Measurements from ENCODE around the gene M6PR.
"Not testable (repeated sequence)": the region's sequence is repeated elsewhere in the genome, so short reads cannot be mapped to it uniquely, and the experiment has no call there.

M6PR gene

DNA sequence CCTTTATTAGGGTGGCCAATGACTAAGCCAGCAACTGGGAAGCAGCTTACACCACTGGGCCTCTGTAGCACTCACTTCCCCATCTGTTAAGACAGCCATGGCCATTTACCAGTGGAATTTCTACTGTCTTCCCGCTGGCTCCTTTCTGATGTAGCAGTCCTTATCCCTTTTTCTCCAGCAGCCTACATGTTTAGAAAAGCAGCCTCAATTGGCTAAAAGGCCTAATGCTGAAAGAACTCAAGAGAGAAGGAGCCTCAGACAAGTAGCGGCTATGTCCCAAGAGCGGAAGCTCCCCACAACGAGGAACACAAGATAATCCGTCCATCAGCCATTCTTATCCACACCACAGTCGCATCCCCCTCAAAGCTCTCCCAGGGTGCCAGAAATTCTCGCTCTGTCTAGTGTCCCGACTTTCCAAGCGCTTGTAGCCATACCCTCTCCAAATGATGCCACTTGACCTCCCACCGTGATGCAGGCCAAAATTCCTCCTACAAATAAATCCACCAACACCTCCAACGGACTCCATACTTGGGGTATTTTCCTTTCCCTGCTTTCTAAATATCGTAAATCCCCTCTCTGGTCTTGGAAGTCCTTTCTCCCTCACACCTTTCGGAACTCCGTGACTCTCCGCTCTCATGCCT lies 624 bp downstream of the M6PR start:
- Histone ChIP-seq H3K9me3 (replicated peaks; ENCODE audit: low read length) (no peaks in the 10 kb centered on the region), H3K4me3 (ENCODE audit: low read length) (peak overlapping the region; percentile 77), H3K4me1 (ENCODE audit: control insufficient read depth, insufficient read depth, low read length) (peaks cover 4% of the 10 kb centered on the region), H3K4me2 (ENCODE audit: low read length) (peak overlapping the region; percentile 81), H3K27me3 (ENCODE audit: control insufficient read depth, insufficient read depth, low read length) (no peaks in the 10 kb centered on the region), H3K9ac (ENCODE audit: low read depth, low read length) (peak overlapping the region; percentile 88), H3K36me3 (ENCODE audit: insufficient read depth, low read length) (peaks cover 20% of the 10 kb centered on the region)

DNA sequence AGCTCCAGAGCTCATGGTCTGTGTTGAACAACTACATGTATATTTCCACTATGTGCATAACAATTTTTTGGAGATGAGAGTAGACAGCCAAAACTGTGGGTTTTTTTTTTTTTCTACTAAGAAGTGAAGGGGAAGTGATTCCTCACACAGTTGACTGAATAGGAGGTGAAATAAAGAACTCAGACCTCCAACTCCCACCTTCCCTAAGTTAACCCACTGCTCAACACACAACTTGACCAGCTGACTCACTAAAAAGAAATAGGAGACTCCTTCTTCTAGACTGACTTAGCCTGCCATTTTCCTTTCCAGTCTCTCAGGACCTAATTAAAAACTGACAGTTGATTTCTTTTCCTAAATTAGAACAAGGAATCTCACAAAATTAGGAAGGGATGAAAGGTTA lies 1.7 kb downstream of the M6PR start:
- peak overlapping the region; percentile 88 for H3K9ac ChIP-seq (ENCODE audit: low read depth, low read length)
- no peaks in the 10 kb centered on the region for H3K9me3 ChIP-seq (replicated peaks; ENCODE audit: low read length)
- no peaks in the 10 kb centered on the region for H3K27me3 ChIP-seq (ENCODE audit: control insufficient read depth, insufficient read depth, low read length)
- H3K36me3 ChIP-seq (ENCODE audit: insufficient read depth, low read length) = peaks cover 29% of the 10 kb centered on the region
- peak overlapping the region; percentile 81 for H3K4me2 ChIP-seq (ENCODE audit: low read length)
- H3K4me1 ChIP-seq (ENCODE audit: control insufficient read depth, insufficient read depth, low read length) = peaks cover 4% of the 10 kb centered on the region
- H3K4me3 ChIP-seq (ENCODE audit: low read length) = peak overlapping the region; percentile 77

DNA sequence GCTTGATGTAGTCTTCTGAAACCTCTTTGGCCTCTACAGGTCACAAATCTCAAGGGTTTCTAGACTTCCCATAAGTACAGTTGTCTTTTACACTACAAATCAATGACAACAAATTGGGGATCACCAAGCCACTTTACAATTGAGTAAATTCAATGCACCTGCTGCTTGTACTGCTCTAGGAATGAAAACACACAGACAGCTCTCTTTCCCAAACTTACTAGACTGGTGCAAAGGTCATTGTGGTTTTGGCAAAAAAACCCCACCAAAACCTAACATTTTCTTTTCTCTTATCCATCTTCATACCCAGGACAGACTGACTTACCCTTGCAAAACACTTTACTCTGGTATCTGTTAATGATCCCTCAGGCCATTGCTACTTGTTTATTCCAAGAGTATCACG lies 2.7 kb downstream of the M6PR start:
- Histone ChIP-seq H3K9ac (ENCODE audit: low read depth, low read length) (no peak overlapping the region), H3K9me3 (replicated peaks; ENCODE audit: low read length) (no peaks in the 10 kb centered on the region), H3K4me1 (ENCODE audit: control insufficient read depth, insufficient read depth, low read length) (peaks cover 4% of the 10 kb centered on the region), H3K4me2 (ENCODE audit: low read length) (peak overlapping the region; percentile 81), H3K36me3 (ENCODE audit: insufficient read depth, low read length) (peaks cover 39% of the 10 kb centered on the region), H3K27me3 (ENCODE audit: control insufficient read depth, insufficient read depth, low read length) (no peaks in the 10 kb centered on the region), H3K4me3 (ENCODE audit: low read length) (no peak overlapping the region)

DNA sequence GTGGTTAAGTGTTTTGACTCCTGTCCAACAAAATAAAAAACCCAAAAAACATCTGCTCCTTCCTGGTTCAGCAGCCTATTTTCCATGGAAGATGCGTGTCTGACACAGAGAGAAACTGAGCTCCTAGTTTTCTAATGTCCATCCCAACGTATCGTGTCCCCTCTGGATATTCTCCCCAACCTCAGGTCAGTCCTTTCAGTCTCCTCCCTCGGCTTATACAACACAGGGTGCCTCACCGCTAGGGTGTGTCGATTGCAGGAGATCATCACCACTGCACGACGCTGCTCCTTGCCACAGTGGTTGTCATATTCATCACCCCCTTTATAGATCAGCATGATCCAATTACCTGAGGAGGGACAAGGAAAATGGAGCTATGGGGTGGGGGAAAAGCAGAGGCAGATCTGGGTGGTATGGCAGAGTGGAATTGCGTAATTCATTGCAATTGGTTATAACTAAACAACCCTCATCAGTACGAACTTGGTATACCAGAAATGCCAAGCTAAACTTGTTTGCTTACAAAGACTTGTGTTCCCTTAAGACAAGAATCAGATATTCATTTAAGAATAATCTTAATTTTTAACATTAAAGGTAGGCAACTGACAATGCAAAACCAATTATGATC lies 5.8 kb downstream of the M6PR start:
- H3K36me3 ChIP-seq (ENCODE audit: insufficient read depth, low read length) = peaks cover 46% of the 10 kb centered on the region
- H3K4me2 ChIP-seq (ENCODE audit: low read length) = no peak overlapping the region
- H3K9me3 ChIP-seq (replicated peaks; ENCODE audit: low read length) = no peaks in the 10 kb centered on the region
- peaks cover 4% of the 10 kb centered on the region for H3K4me1 ChIP-seq (ENCODE audit: control insufficient read depth, insufficient read depth, low read length)
- no peak overlapping the region for H3K4me3 ChIP-seq (ENCODE audit: low read length)
- no peaks in the 10 kb centered on the region for H3K27me3 ChIP-seq (ENCODE audit: control insufficient read depth, insufficient read depth, low read length)
- no peak overlapping the region for H3K9ac ChIP-seq (ENCODE audit: low read depth, low read length)

DNA sequence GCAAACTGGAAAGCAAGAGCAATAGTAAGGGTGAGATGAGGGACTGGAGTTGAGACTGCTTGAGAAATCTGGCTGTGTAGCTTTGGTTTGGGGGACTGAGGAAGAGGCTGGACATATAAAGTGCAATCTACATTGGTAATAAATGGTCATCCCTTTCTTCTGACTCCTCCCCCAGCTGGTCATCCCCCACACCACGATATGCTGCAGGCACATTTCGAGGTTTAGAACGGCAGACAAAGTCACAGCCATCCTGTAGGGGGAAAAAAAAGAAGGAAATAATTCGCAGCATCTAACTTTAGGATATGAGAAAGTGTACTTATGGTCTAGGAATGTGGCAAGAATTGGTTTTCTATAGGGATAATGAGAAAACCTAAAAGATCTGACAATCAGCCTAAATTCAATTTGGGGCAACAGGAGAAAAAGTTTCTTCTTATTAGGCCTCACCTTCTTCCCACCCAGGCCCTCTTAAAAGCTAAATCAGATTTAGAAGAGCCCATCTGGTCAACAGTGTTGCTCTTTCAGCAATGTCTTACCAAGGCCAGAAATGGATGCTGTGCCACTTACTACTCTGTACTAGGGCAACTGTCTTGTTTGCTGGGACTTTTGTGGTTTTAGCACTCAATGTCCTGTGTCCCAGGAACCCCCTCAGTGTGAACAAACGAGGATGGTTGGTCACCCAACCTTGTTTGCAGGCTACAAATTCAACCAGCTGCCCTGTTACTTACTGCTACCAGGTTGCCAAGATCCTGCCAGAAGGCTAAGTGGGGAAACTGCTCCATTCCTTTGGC lies 7.6 kb downstream of the M6PR start:
- Histone ChIP-seq H3K9me3 (replicated peaks; ENCODE audit: low read length) (no peaks in the 10 kb centered on the region), H3K9ac (ENCODE audit: low read depth, low read length) (no peak overlapping the region), H3K27me3 (ENCODE audit: control insufficient read depth, insufficient read depth, low read length) (no peaks in the 10 kb centered on the region), H3K4me3 (ENCODE audit: low read length) (no peak overlapping the region), H3K4me2 (ENCODE audit: low read length) (no peak overlapping the region), H3K36me3 (ENCODE audit: insufficient read depth, low read length) (peaks cover 50% of the 10 kb centered on the region), H3K4me1 (ENCODE audit: control insufficient read depth, insufficient read depth, low read length) (no peaks in the 10 kb centered on the region)

DNA sequence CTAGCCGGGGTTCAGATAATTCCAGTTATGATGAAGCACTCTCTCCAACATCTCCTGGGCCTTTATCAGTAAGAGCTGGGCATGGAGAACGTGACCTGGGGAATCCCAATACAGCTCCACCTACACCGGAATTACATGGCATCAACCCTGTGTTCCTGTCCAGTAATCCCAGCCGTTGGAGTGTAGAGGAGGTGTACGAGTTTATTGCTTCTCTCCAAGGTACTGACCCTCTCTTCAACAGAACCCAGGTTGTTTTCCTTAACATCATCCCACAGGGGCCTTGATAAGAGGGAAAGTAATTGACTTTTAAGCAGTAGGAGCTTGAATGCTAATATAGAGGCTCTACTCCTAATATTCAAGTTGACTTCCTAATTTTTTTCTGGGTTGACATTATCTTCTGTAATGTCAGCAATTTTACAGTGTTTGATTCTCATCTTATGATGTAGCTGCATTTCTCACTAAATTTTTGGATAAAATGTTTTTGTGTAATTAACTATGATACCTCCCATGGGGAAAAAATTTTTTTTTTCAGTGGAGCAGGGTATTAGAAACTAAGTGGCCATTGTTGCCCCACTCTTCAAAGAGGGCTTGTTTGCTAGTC lies 11.5 kb downstream of the M6PR start:
- H3K9ac ChIP-seq (ENCODE audit: low read depth, low read length); H3K27me3 ChIP-seq (ENCODE audit: control insufficient read depth, insufficient read depth, low read length); H3K4me2 ChIP-seq (ENCODE audit: low read length); H3K9me3 ChIP-seq (replicated peaks; ENCODE audit: low read length); H3K4me1 ChIP-seq (ENCODE audit: control insufficient read depth, insufficient read depth, low read length); H3K4me3 ChIP-seq (ENCODE audit: low read length): not testable (repeated sequence)
- H3K36me3 ChIP-seq (ENCODE audit: insufficient read depth, low read length) = peaks cover 22% of the 10 kb centered on the region

DNA sequence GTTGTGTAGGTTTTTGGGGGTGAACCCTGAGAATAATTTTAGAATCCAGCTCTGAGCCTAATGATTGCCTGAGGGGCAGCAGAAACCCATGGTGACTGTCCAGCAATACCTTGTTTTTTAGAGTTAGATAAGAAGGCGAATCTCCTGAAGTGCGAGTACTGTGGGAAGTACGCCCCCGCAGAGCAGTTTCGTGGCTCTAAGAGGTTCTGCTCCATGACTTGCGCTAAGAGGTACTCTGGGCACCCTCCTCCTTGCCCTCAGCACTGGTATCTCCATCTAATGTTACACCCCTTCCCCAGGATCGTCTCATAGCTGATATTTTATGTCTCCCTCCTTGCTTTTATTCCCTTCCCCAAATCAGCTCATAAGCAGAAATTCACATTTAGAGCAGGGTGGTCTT lies 12.7 kb downstream of the M6PR start:
- H3K9me3 ChIP-seq (replicated peaks; ENCODE audit: low read length) = no peaks in the 10 kb centered on the region
- H3K36me3 ChIP-seq (ENCODE audit: insufficient read depth, low read length) = peaks cover 12% of the 10 kb centered on the region
- H3K4me3 ChIP-seq (ENCODE audit: low read length) = no peak overlapping the region
- no peaks in the 10 kb centered on the region for H3K27me3 ChIP-seq (ENCODE audit: control insufficient read depth, insufficient read depth, low read length)
- H3K9ac ChIP-seq (ENCODE audit: low read depth, low read length) = no peak overlapping the region
- H3K4me2 ChIP-seq (ENCODE audit: low read length) = no peak overlapping the region
- H3K4me1 ChIP-seq (ENCODE audit: control insufficient read depth, insufficient read depth, low read length) = no peaks in the 10 kb centered on the region

DNA sequence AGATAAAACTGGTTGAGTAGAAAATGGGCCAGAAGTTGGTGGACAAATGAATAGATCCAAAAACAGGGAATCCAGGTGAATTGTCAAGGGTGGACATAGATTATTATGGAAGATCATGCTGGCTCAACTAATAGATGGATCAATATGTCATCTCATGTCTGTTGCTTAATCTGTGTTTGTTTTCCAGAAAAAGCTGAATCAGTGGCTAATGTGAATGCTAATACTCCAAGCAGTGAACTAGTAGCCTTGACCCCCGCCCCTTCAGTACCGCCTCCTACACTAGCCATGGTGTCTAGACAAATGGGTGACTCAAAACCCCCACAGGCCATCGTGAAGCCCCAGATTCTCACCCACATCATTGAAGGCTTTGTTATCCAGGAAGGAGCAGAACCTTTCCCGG lies 15.4 kb downstream of the M6PR start:
- H3K4me1 ChIP-seq (ENCODE audit: control insufficient read depth, insufficient read depth, low read length); H3K9me3 ChIP-seq (replicated peaks; ENCODE audit: low read length); H3K36me3 ChIP-seq (ENCODE audit: insufficient read depth, low read length); H3K4me3 ChIP-seq (ENCODE audit: low read length); H3K9ac ChIP-seq (ENCODE audit: low read depth, low read length); H3K27me3 ChIP-seq (ENCODE audit: control insufficient read depth, insufficient read depth, low read length); H3K4me2 ChIP-seq (ENCODE audit: low read length): not testable (repeated sequence)

DNA sequence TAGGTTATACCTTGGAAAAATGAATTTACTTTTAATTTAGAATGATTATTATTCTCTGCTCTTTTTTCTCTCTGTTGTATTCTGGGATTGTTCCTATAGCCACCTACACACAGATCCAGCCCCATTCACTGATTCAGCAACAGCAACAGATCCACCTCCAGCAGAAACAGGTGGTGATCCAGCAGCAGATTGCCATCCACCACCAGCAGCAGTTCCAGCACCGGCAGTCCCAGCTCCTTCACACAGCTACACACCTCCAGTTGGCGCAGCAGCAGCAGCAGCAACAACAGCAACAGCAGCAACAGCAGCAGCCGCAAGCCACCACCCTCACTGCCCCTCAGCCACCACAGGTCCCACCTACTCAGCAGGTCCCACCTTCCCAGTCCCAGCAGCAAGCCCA lies 17.0 kb downstream of the M6PR start:
- H3K4me2 ChIP-seq (ENCODE audit: low read length); H3K4me3 ChIP-seq (ENCODE audit: low read length); H3K36me3 ChIP-seq (ENCODE audit: insufficient read depth, low read length); H3K4me1 ChIP-seq (ENCODE audit: control insufficient read depth, insufficient read depth, low read length); H3K9ac ChIP-seq (ENCODE audit: low read depth, low read length); H3K9me3 ChIP-seq (replicated peaks; ENCODE audit: low read length); H3K27me3 ChIP-seq (ENCODE audit: control insufficient read depth, insufficient read depth, low read length): not testable (repeated sequence)

DNA sequence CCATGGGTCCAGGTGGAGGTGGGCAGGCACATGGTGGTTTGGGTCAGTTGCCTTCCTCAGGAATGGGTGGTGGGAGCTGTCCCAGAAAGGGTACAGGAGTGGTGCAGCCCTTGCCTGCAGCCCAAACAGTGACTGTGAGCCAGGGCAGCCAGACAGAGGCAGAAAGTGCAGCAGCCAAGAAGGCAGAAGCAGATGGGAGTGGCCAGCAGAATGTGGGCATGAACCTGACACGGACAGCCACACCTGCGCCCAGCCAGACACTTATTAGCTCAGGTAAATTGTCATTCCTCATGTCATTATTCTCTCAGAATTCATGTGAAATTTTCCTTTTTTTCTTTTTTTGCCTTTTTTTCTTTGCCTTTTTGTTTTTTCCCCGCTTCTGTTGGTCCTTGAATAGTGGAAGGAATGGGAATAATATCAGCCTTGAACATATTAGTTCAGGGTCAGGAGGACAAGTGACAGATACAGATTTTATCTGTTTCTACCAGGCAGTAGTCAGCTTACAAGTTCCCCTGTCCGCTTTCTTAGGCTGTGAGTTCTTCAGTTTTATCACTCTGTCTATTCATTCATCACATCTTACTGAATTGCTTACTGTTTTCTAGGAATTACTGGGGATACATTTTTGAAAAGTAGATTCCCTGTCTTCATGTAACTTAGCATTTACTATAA lies 18.7 kb downstream of the M6PR start:
- not testable (repeated sequence) for H3K4me2 ChIP-seq (ENCODE audit: low read length); H3K4me1 ChIP-seq (ENCODE audit: control insufficient read depth, insufficient read depth, low read length); H3K9ac ChIP-seq (ENCODE audit: low read depth, low read length); H3K27me3 ChIP-seq (ENCODE audit: control insufficient read depth, insufficient read depth, low read length); H3K4me3 ChIP-seq (ENCODE audit: low read length); H3K9me3 ChIP-seq (replicated peaks; ENCODE audit: low read length); H3K36me3 ChIP-seq (ENCODE audit: insufficient read depth, low read length)

DNA sequence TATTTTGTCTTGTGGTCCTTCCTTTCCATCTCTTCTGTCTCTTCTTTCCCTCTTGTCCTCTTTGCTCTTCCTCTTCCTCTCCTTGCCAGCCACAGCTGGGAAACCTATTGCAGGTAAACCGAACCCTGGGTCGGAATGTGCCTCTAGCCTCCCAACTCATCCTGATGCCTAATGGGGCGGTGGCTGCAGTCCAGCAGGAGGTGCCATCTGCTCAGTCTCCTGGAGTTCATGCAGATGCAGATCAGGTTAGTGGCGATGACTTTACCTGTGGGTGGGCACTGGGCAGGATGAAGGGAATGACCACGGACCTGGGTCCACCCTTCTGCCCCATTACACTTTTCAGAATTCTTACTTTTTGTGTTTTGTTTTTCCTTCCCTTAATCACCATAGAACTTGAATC lies 26.9 kb downstream of the M6PR start:
- no peaks in the 10 kb centered on the region for H3K9me3 ChIP-seq (replicated peaks; ENCODE audit: low read length)
- peaks cover 3% of the 10 kb centered on the region for H3K36me3 ChIP-seq (ENCODE audit: insufficient read depth, low read length)
- H3K9ac ChIP-seq (ENCODE audit: low read depth, low read length) = no peak overlapping the region
- H3K4me1 ChIP-seq (ENCODE audit: control insufficient read depth, insufficient read depth, low read length) = no peaks in the 10 kb centered on the region
- H3K4me2 ChIP-seq (ENCODE audit: low read length) = no peak overlapping the region
- no peak overlapping the region for H3K4me3 ChIP-seq (ENCODE audit: low read length)
- no peaks in the 10 kb centered on the region for H3K27me3 ChIP-seq (ENCODE audit: control insufficient read depth, insufficient read depth, low read length)

All from skeletal muscle satellite cell (primary cell).